HG03378 (cell line): ENCODE data around the gene PCBP3.

Source experiments
- ATAC-seq: cut with Tn5 transposase; IDR thresholded peaks from one replicate; pipeline ENCODE4 v1.9.1; 2021; ENCODE audit warnings: mild to moderate bottlenecking, moderate library complexity; ENCODE audit not compliant: unreplicated experiment

PCBP3 gene

DNA sequence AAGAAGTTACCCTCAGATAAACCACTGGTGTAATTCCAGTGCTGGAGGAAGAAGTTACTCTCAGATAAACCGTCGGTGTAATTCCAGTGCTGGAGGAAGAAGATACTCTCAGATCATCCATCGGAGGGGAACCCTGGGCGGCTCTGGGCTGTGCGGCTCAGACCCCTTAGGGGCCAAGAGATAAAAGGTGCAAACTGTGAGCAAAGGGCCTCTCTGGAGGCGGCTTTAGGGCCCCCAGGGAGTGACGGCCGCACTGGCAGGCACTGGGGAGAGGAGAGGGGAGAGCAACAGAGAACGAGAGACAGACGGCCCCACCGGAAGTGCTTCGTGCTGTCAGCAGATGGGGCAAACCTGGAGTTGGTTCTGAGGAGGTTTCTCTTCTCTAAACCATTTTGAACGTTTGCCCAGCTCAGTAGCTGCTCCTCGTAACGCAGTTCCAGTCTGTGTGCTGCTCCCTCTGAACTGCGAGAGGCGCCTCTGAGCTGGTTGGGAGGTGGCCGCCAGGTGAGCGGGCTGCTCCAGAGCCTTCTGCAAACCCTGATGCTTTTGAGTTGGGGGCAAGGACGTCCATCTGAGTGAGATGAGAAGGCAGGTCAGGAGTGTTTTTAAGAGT is 275.4 kb downstream of the PCBP3 start:
- no peak for ATAC-seq

- no peak for ATAC-seq
Observed at GRCh38 chr21:45919593-45919992, 276.1 kb downstream of the PCBP3 start.

GRCh38 chr21:45920824-45921600 is 277.5 kb downstream of the PCBP3 start:
- ATAC-seq, result no peak

- no peak for ATAC-seq
Observed at GRCh38 chr21:45921917-45922316, 278.4 kb downstream of the PCBP3 start.

DNA sequence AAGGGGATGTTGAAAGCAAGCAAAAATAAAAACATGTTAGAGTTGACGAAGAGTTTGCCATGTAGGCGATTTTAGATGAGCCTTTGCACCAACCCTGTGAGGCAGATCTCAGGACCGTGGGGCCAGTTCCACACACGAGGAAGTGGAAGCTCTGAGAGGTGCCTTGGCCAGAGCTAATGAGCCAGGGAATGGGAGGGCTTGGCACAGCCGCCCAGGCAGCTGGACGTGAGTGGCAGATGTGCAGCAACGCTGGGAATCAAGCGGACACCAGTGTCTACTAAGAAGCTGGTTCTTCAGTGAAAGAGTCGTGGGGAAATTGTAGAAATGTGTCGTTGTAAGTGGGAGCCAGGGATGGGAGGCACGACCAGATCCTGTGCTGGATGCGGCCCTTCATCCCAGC is 279.1 kb downstream of the PCBP3 start:
- ATAC-seq, result no peak

DNA sequence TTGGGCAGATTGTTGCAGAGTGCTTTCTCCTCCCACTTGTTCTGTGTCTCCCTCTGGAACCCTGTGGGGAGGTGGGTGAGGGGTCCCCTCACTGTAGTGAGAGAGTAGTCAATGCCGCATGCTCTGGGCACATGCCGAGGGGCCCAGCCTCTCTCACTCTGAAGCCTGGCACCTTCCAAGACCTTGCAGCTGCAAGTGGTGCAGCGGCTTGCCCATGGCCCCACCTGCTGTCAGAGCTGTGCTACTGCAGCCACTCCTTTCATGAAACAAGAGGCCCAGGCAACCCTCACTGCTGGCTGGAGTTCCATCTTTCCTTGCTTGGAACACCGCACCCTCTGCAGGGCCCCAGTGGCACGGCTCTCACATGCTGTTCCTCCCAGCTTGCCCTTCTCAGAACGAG is 279.6 kb downstream of the PCBP3 start:
- no peak for ATAC-seq

GRCh38 chr21:45926281-45926680 is 282.8 kb downstream of the PCBP3 start:
- ATAC-seq, result no peak

DNA sequence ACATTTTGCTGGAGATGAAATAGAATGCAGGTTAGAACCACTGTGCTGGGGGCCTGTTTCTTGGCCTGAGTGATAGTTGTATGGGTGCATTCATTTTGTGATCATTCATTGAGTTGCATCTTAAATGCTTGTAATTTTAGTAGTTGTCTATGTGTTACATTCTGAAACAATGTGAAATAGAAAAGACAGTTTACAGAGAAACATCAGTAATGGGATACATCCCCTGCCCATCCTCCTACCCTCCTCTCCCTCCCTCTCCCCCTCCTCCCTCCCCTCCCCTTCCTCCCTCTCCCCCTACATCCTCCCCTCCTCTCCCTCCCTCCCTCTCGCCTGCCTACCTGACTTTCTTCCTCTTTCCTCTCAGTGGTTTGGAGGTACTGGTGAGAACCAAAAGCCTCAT is 283.5 kb downstream of the PCBP3 start:
- no peak for ATAC-seq

- no peak for ATAC-seq
Observed at GRCh38 chr21:45927851-45928850, 284.6 kb downstream of the PCBP3 start.

- ATAC-seq, result no peak
Observed at GRCh38 chr21:45929449-45929848, 285.9 kb downstream of the PCBP3 start.

- no peak for ATAC-seq
Observed at GRCh38 chr21:45930231-45930760, 286.8 kb downstream of the PCBP3 start.

- ATAC-seq, result no peak
Observed at GRCh38 chr21:45930792-45931191, 287.3 kb downstream of the PCBP3 start.

GRCh38 chr21:45931397-45931969 is 288.0 kb downstream of the PCBP3 start:
- no peak for ATAC-seq

DNA sequence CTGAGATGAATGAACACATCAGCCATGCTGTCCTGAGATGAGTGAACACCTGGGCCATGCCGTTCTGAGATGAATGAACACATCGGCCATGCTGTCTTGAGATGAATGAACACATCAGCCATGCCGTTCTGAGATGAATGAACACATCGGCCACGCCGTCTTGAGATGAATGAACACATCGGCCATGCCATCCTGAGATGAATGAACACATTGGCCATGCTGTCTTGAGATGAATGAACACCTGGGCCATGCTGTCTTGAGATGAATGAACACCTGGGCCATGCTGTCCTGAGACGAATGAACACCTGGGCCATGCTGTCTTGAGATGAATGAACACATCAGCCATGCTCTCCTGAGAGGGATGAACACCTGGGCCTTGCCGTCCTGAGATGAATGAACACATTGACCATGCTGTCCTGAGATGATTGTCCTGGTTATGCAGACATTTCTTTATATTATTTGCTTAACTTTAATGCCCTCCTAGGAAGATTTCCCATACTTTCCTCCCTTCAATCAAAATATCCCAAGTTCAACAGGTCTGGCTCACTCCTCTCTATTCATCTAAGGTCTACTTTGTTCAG is 289.5 kb downstream of the PCBP3 start:
- no peak for ATAC-seq

DNA sequence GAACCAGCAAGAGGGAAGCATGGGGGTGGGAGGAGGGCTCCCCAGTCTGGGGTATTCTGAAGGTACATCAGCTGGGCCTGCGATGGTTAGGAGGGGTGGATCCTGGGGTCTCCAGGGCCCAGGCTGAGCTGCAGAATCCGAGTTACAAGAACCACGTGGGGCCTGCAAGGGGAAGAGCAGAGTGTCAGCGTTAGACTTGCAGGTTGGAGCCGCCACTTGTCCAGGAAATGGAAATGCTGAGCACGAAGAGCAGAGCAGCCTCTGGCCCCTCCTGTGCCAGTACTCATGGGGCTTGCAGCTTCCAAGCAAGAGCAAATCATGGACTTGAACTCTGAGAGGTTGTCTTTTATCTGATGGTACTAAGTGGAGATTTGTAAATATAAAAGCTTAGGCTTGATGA is 290.6 kb downstream of the PCBP3 start:
- ATAC-seq, result no peak

- no peak for ATAC-seq
Observed at GRCh38 chr21:45934554-45934953, 291.0 kb downstream of the PCBP3 start.

DNA sequence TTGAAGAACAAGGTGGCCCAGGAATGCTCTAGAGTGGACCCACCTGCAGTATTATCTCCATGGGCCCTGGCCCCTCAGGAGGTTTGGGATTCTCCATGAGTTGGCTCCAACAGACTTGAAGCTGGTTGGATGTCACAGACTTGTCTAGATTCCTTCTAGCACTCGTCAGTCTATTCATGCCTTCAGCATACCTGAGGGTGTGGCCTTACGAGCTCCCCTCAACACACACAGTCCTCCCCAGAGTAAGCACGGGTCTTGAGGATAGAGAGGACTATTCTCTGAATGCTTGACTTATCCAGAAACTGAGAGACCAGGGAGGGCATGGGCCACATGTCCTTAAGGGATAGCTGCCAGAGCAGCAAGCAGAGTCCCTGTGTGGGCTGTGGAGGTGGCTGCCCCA is 292.1 kb downstream of the PCBP3 start:
- ATAC-seq, result no peak

GRCh38 chr21:45937721-45938452 is 294.4 kb downstream of the PCBP3 start:
- no peak for ATAC-seq

DNA sequence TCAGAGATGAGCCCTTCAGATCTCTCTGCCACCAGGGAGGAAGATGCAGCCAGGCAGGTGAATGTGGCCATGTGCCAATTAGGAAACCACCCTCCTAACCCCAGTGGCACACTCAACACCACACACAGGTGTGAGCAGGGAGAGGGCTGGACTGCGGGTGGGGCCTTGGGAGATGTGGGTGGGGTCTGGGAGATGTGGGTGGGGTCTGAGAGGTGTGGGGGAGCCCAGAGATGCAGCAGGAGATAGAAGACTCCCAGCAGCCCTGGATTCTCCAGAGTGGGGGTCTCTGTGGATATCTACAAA is 294.9 kb downstream of the PCBP3 start:
- no peak for ATAC-seq
